Measurements from ENCODE around the gene MGRN1.

MGRN1 gene

GRCh38 chr16:4594433-4595410, 29.9 kb upstream of the MGRN1 start:
- Histone ChIP-seq H3K9ac (ENCODE audit: insufficient read length, low read depth) (peak overlapping the region; percentile 14), H3K4me3 (ENCODE audit: insufficient read length, low read depth) (no peak overlapping the region), H3K9me3 (ENCODE audit: insufficient read depth, low read length) (no peaks in the 10 kb centered on the region), H3K4me1 (ENCODE audit: insufficient read depth, insufficient read length) (peaks cover 33% of the 10 kb centered on the region), H3K27me3 (ENCODE audit: insufficient read depth, insufficient read length) (peaks cover 5% of the 10 kb centered on the region), H3K36me3 (ENCODE audit: insufficient read depth, insufficient read length, low read length) (no peaks in the 10 kb centered on the region)
- DNase-seq (ENCODE audit: low read depth, low spot score) = no peak
- no peak for TF ChIP-seq SUZ12 (IDR thresholded peaks at IDR 0.05; ENCODE audit: extremely low read depth, insufficient read depth, insufficient read length)
- TF ChIP-seq YY1 (IDR thresholded peaks at IDR 0.05; ENCODE audit: insufficient read depth, insufficient read length) = no peak
- TF ChIP-seq ZNF274 (IDR thresholded peaks at IDR 0.05; ENCODE audit: low read depth, low read length) = no peak

- H3K9me3 ChIP-seq (ENCODE audit: insufficient read depth, low read length) = no peaks in the 10 kb centered on the region
- peaks cover 5% of the 10 kb centered on the region for H3K27me3 ChIP-seq (ENCODE audit: insufficient read depth, insufficient read length)
Observed at GRCh38 chr16:4597174-4597573, 27.5 kb upstream of the MGRN1 start.

GRCh38 chr16:4599037-4599436, 25.6 kb upstream of the MGRN1 start:
- Histone ChIP-seq H3K27me3 (ENCODE audit: insufficient read depth, insufficient read length) (peaks cover 5% of the 10 kb centered on the region), H3K4me1 (ENCODE audit: insufficient read depth, insufficient read length) (peaks cover 22% of the 10 kb centered on the region)

More at GRCh38 chr16:4597174-4597573, 27.5 kb upstream of the MGRN1 start:
- TF ChIP-seq ZNF274 (IDR thresholded peaks at IDR 0.05; ENCODE audit: low read depth, low read length) (no peak), SUZ12 (IDR thresholded peaks at IDR 0.05; ENCODE audit: extremely low read depth, insufficient read depth, insufficient read length) (no peak)
- Histone ChIP-seq H3K4me1 (ENCODE audit: insufficient read depth, insufficient read length) (peaks cover 33% of the 10 kb centered on the region), H3K4me3 (ENCODE audit: insufficient read length, low read depth) (no peak overlapping the region), H3K9ac (ENCODE audit: insufficient read length, low read depth) (no peak overlapping the region), H3K36me3 (ENCODE audit: insufficient read depth, insufficient read length, low read length) (no peaks in the 10 kb centered on the region)
- DNase-seq (ENCODE audit: low read depth, low spot score) = no peak

GRCh38 chr16:4599545-4599944, 25.1 kb upstream of the MGRN1 start:
- no peak overlapping the region for H3K4me3 ChIP-seq (ENCODE audit: insufficient read length, low read depth)

More at GRCh38 chr16:4599037-4599436, 25.6 kb upstream of the MGRN1 start:
- TF ChIP-seq SUZ12 (IDR thresholded peaks at IDR 0.05; ENCODE audit: extremely low read depth, insufficient read depth, insufficient read length) = no peak
- TF ChIP-seq YY1 (IDR thresholded peaks at IDR 0.05; ENCODE audit: insufficient read depth, insufficient read length) = no peak
- TF ChIP-seq ZNF274 (IDR thresholded peaks at IDR 0.05; ENCODE audit: low read depth, low read length) = no peak
- Histone ChIP-seq H3K9ac (ENCODE audit: insufficient read length, low read depth) (no peak overlapping the region), H3K36me3 (ENCODE audit: insufficient read depth, insufficient read length, low read length) (no peaks in the 10 kb centered on the region), H3K9me3 (ENCODE audit: insufficient read depth, low read length) (no peaks in the 10 kb centered on the region), H3K4me3 (ENCODE audit: insufficient read length, low read depth) (no peak overlapping the region)
- DNase-seq (ENCODE audit: low read depth, low spot score) = no peak

GRCh38 chr16:4601036-4601863, 23.4 kb upstream of the MGRN1 start:
- Histone ChIP-seq H3K36me3 (ENCODE audit: insufficient read depth, insufficient read length, low read length) (no peaks in the 10 kb centered on the region), H3K9me3 (ENCODE audit: insufficient read depth, low read length) (no peaks in the 10 kb centered on the region), H3K9ac (ENCODE audit: insufficient read length, low read depth) (no peak overlapping the region), H3K4me3 (ENCODE audit: insufficient read length, low read depth) (no peak overlapping the region), H3K27me3 (ENCODE audit: insufficient read depth, insufficient read length) (no peaks in the 10 kb centered on the region), H3K4me1 (ENCODE audit: insufficient read depth, insufficient read length) (peaks cover 19% of the 10 kb centered on the region)
- TF ChIP-seq ZNF274 (IDR thresholded peaks at IDR 0.05; ENCODE audit: low read depth, low read length) = no peak
- no peak for TF ChIP-seq SUZ12 (IDR thresholded peaks at IDR 0.05; ENCODE audit: extremely low read depth, insufficient read depth, insufficient read length)
- no peak for TF ChIP-seq YY1 (IDR thresholded peaks at IDR 0.05; ENCODE audit: insufficient read depth, insufficient read length)
- no peak for DNase-seq (ENCODE audit: low read depth, low spot score)

More at GRCh38 chr16:4599545-4599944, 25.1 kb upstream of the MGRN1 start:
- Histone ChIP-seq H3K9ac (ENCODE audit: insufficient read length, low read depth) (no peak overlapping the region), H3K9me3 (ENCODE audit: insufficient read depth, low read length) (no peaks in the 10 kb centered on the region), H3K4me1 (ENCODE audit: insufficient read depth, insufficient read length) (peaks cover 19% of the 10 kb centered on the region), H3K36me3 (ENCODE audit: insufficient read depth, insufficient read length, low read length) (no peaks in the 10 kb centered on the region), H3K27me3 (ENCODE audit: insufficient read depth, insufficient read length) (peaks cover 5% of the 10 kb centered on the region)
- TF ChIP-seq YY1 (IDR thresholded peaks at IDR 0.05; ENCODE audit: insufficient read depth, insufficient read length) = no peak
- no peak for TF ChIP-seq SUZ12 (IDR thresholded peaks at IDR 0.05; ENCODE audit: extremely low read depth, insufficient read depth, insufficient read length)
- no peak for TF ChIP-seq ZNF274 (IDR thresholded peaks at IDR 0.05; ENCODE audit: low read depth, low read length)
- DNase-seq (ENCODE audit: low read depth, low spot score) = no peak

- Histone ChIP-seq H3K9ac (ENCODE audit: insufficient read length, low read depth) (peak overlapping the region; percentile 39), H3K36me3 (ENCODE audit: insufficient read depth, insufficient read length, low read length) (peaks cover under 1% of the 10 kb centered on the region), H3K9me3 (ENCODE audit: insufficient read depth, low read length) (no peaks in the 10 kb centered on the region), H3K4me3 (ENCODE audit: insufficient read length, low read depth) (no peak overlapping the region), H3K27me3 (ENCODE audit: insufficient read depth, insufficient read length) (no peaks in the 10 kb centered on the region), H3K4me1 (ENCODE audit: insufficient read depth, insufficient read length) (peaks cover 19% of the 10 kb centered on the region)
- TF ChIP-seq SUZ12 (IDR thresholded peaks at IDR 0.05; ENCODE audit: extremely low read depth, insufficient read depth, insufficient read length) = no peak
- no peak for TF ChIP-seq ZNF274 (IDR thresholded peaks at IDR 0.05; ENCODE audit: low read depth, low read length)
- TF ChIP-seq YY1 (IDR thresholded peaks at IDR 0.05; ENCODE audit: insufficient read depth, insufficient read length) = no peak
- no peak for DNase-seq (ENCODE audit: low read depth, low spot score)
Observed at GRCh38 chr16:4601864-4602186, 22.8 kb upstream of the MGRN1 start.

GRCh38 chr16:4602331-4602730, 22.3 kb upstream of the MGRN1 start:
- no peak for DNase-seq (ENCODE audit: low read depth, low spot score)
- TF ChIP-seq YY1 (IDR thresholded peaks at IDR 0.05; ENCODE audit: insufficient read depth, insufficient read length) = no peak
- no peak for TF ChIP-seq SUZ12 (IDR thresholded peaks at IDR 0.05; ENCODE audit: extremely low read depth, insufficient read depth, insufficient read length)
- TF ChIP-seq ZNF274 (IDR thresholded peaks at IDR 0.05; ENCODE audit: low read depth, low read length) = no peak
- H3K36me3 ChIP-seq (ENCODE audit: insufficient read depth, insufficient read length, low read length) = peaks cover 4% of the 10 kb centered on the region
- no peak overlapping the region for H3K4me3 ChIP-seq (ENCODE audit: insufficient read length, low read depth)
- H3K27me3 ChIP-seq (ENCODE audit: insufficient read depth, insufficient read length) = no peaks in the 10 kb centered on the region
- H3K4me1 ChIP-seq (ENCODE audit: insufficient read depth, insufficient read length) = peaks cover 19% of the 10 kb centered on the region
- H3K9me3 ChIP-seq (ENCODE audit: insufficient read depth, low read length) = no peaks in the 10 kb centered on the region
- H3K9ac ChIP-seq (ENCODE audit: insufficient read length, low read depth) = peak overlapping the region; percentile 39

Measured in NT2/D1 (cell line).